K562 (cell line): ENCODE measurements around the gene TGFA. TPM values are rescaled to one million over a fixed set of nuclear protein-coding genes. Genes with fewer than 3 reads are reported as not detected.

Source experiments
- ATAC-seq: fragments of 200-7000 bp; cut with Tn5 transposase; 3 replicates; pipeline ENCODE4 v1.9.1; 2020; ENCODE audit warnings: moderate library complexity
- BruUV-seq: library from RNA; stranded (reverse); fragments of 400-500 nt; replicated peaks from 2 replicates; lab custom pipeline; 2021; lab: Mats Ljungman, UMichigan
- CTCF ChIA-PET: fragments of 300-600 bp; formaldehyde crosslinking; extraction: SDS; loops from one replicate; lab custom pipeline; 2021; ENCODE audit warnings: low intra/inter-chr PET ratio; lab: Yijun Ruan, JAX
- POLR2A ChIA-PET: fragments of 300-600, 350-650 bp; sonication (Branson Sonifier 250); formaldehyde crosslinking; extraction: SDS; loops from one replicate; lab custom pipeline; 2021; ENCODE audit warnings: antibody characterized with exemption, inconsistent platforms; lab: Yijun Ruan, JAX
- DNase-seq, 4 experiments: peaks; one replicate each; pipeline versions ENCODE4 v3.0.0 to v3.0.0-alpha.2; 2011 to 2018; ENCODE audit warnings: low spot score in 3 of 4, mixed read lengths in 3 of 4; ENCODE audit errors: extremely low read depth in 1 of 4
- FAIRE-seq: peaks from 2 replicates; lab custom pipeline; 2011; peaks lifted over from hg19 to GRCh38; lab: Jason Lieb, UNC
- H2AFZ ChIP-seq: 2 replicates; pipeline ENCODE4 v1.6.0; 2011; ENCODE audit warnings: low read depth, low read length, control low read depth, inconsistent platforms
- H3K27ac ChIP-seq: fragments of 200-600 bp; 3 replicates; pipeline ENCODE4 v1.8.0; 2011; ENCODE audit warnings: low read depth, mild to moderate bottlenecking, control low read depth, inconsistent platforms, low read length, moderate library complexity, mixed read lengths; ENCODE audit errors: extremely low read depth
- H3K27me3 ChIP-seq, 2 experiments: fragments of 300-600 bp in 1 of 2; 2 replicates in 1 of 2; 3 replicates in 1 of 2; pipeline versions ENCODE4 v1.6.0 to v1.8.0; 2011; ENCODE audit warnings: inconsistent platforms in 2 of 2, low read length in 2 of 2, mild to moderate bottlenecking in 1 of 2, mixed read lengths in 1 of 2, moderate library complexity in 1 of 2; ENCODE audit not compliant: control insufficient read depth in 2 of 2, insufficient read depth in 2 of 2
- H3K36me3 ChIP-seq: fragments of 300-600 bp; 3 replicates; pipeline ENCODE4 v1.8.0; 2011; ENCODE audit warnings: mild to moderate bottlenecking, low read length, inconsistent platforms; ENCODE audit not compliant: control insufficient read depth, insufficient read depth
- H3K4me1 ChIP-seq, 2 experiments: fragments of 200-600 bp in 1 of 2; replicated peaks in 1 of 2; 2 replicates in 1 of 2; 3 replicates in 1 of 2; pipeline versions ENCODE4 v1.5.1 to v1.8.0; 2011; ENCODE audit warnings: inconsistent platforms in 2 of 2, low read length in 2 of 2, mild to moderate bottlenecking in 1 of 2, mixed read lengths in 1 of 2, moderate library complexity in 1 of 2; ENCODE audit not compliant: control insufficient read depth in 2 of 2, insufficient read depth in 2 of 2
- H3K4me2 ChIP-seq: 2 replicates; pipeline ENCODE4 v1.6.1; 2011; ENCODE audit warnings: low read length, control low read depth, inconsistent platforms, mixed read lengths; ENCODE audit not compliant: insufficient read depth
- H3K4me3 ChIP-seq: fragments of 200-600 bp; sonication (generic), shearing (Covaris generic); 2 replicates; pipeline ENCODE4 v1.5.1; 2016; ENCODE audit warnings: control low read depth, inconsistent platforms
- H3K79me2 ChIP-seq: fragments of 200-600 bp; 3 replicates; pipeline ENCODE4 v1.8.0; 2011; ENCODE audit warnings: low read length, inconsistent platforms; ENCODE audit not compliant: control insufficient read depth, insufficient read depth
- H3K9ac ChIP-seq, 2 experiments: 2 replicates each; pipeline versions ENCODE4 v1.6.0 to v1.6.1; 2011; ENCODE audit warnings: low read depth in 2 of 2, low read length in 2 of 2, control low read depth in 1 of 2, inconsistent platforms in 1 of 2, mild to moderate bottlenecking in 1 of 2, mixed read lengths in 1 of 2; ENCODE audit not compliant: insufficient read depth in 1 of 2
- H3K9me1 ChIP-seq: one replicate; pipeline ENCODE4 v1.6.0; 2011; ENCODE audit warnings: inconsistent platforms, mild to moderate bottlenecking, low read length, moderate library complexity; ENCODE audit not compliant: control insufficient read depth, insufficient read depth
- H3K9me3 ChIP-seq: replicated peaks from 2 replicates; pipeline ENCODE4 v1.5.1; 2011; ENCODE audit warnings: low read depth, low read length, inconsistent platforms; ENCODE audit not compliant: control insufficient read depth, insufficient read depth
- H4K20me1 ChIP-seq: replicated peaks from 2 replicates; pipeline ENCODE4 v1.6.1; 2011; ENCODE audit warnings: low read length, inconsistent platforms, mixed read lengths; ENCODE audit not compliant: control insufficient read depth, insufficient read depth
- BRF1 ChIP-seq: IDR thresholded peaks from 3 replicates; pipeline ENCODE4 v1.6.1; 2011; ENCODE audit warnings: borderline replicate concordance, mild to moderate bottlenecking; ENCODE audit not compliant: insufficient read length; ENCODE audit errors: extremely low read depth
- CEBPB ChIP-seq: fragments of 450-650 bp; IDR thresholded peaks from 2 replicates; pipeline ENCODE4 v1.6.1; 2016; ENCODE audit warnings: missing genetic modification characterization, missing compliant biosample characterization
- CEBPG ChIP-seq, 3 experiments: fragments of 200-800 bp in 1 of 3; sonication (Bioruptor generic) in 1 of 3; sonication (generic) in 1 of 3; formaldehyde crosslinking in 1 of 3; IDR thresholded peaks in 2 of 3; conservative IDR thresholded peaks in 1 of 3; 2 replicates each; pipeline versions ENCODE4 v1.6.1 to v1.8.0; 2016 to 2022; ENCODE audit warnings: missing compliant biosample characterization in 2 of 3, missing genetic modification characterization in 2 of 3, mild to moderate bottlenecking in 1 of 3, missing genetic modification reagents in 1 of 3
- CHD2 ChIP-seq: IDR thresholded peaks from 2 replicates; pipeline ENCODE4 v1.6.1; 2011; ENCODE audit warnings: low read depth, low read length
- DPF2 ChIP-seq: fragments of 450-650 bp; IDR thresholded peaks from 2 replicates; pipeline ENCODE4 v1.6.1; 2016
- FOS ChIP-seq: IDR thresholded peaks from 3 replicates; pipeline ENCODE4 v1.6.1; 2011; ENCODE audit not compliant: insufficient read length; ENCODE audit errors: extremely low read depth
- HOMEZ ChIP-seq: fragments of 250-450 bp; sonication (Bioruptor Pico); IDR thresholded peaks from 2 replicates; pipeline ENCODE4 v1.4.0; 2020; ENCODE audit warnings: mild to moderate bottlenecking, moderate library complexity
- KDM1A ChIP-seq, 2 experiments: fragments of 450-650 bp; IDR thresholded peaks; 2 replicates each; pipeline ENCODE4 v1.6.1; 2016; ENCODE audit warnings: mild to moderate bottlenecking in 2 of 2
- SRSF3 ChIP-seq: fragments of 200-400 bp; formaldehyde crosslinking; IDR thresholded peaks from 2 replicates; pipeline ENCODE4 v1.6.1; 2016; ENCODE audit warnings: mild to moderate bottlenecking, low read length, moderate library complexity; ENCODE audit not compliant: insufficient read depth
- ZFPM2 ChIP-seq: fragments of 250-450 bp; sonication (Bioruptor Pico); IDR thresholded peaks from 2 replicates; pipeline ENCODE4 v1.5.1; 2022; ENCODE audit warnings: mild to moderate bottlenecking
- ZNF668 ChIP-seq: fragments of 250-450 bp; sonication (Bioruptor Pico); IDR thresholded peaks from 2 replicates; pipeline ENCODE4 v1.8.0; 2022; ENCODE audit warnings: mild to moderate bottlenecking, inconsistent platforms
- ZNF699 ChIP-seq: fragments of 250-450 bp; sonication (Bioruptor Pico); IDR thresholded peaks from 2 replicates; pipeline ENCODE4 v1.8.0; 2021; ENCODE audit warnings: mild to moderate bottlenecking, moderate library complexity; ENCODE audit not compliant: insufficient replicate concordance
- WGBS: fragments of 100-300 bp; shearing (Covaris generic); methylation state at CpG from one replicate; pipeline ENCODE4 v1.1.6; 2016; ENCODE audit warnings: low coverage, mixed read lengths; ENCODE audit not compliant: insufficient coverage; ENCODE audit errors: missing lambda C conversion rate; 5-methylcytosine and 5-hydroxymethylcytosine counted together
- in situ Hi-C: fragments of 300-500 bp; cut with MboI; formaldehyde crosslinking; loops from 4 replicates; pipeline ENCODE4 v1.15.0; 2018; ENCODE audit warnings: inconsistent platforms, mixed read lengths
- intact Hi-C: fragments of 100-400 bp; cut with micrococcal nuclease; formaldehyde crosslinking; loops from 2 replicates; pipeline ENCODE4 v1.14.2; 2022
- polyA plus RNA-seq, 8 experiments: library from polyadenylated mRNA; depleted of rRNA in 4 of 8; stranded (reverse) in 5 of 8; unstranded in 3 of 8; fragments of >200 nt; fragmentation: Nextera tagmentation in 2 of 8; fragmentation: Illumina TruSeq in 1 of 8; extraction: Ambion mirVana in 2 of 8; extraction: Trizol in 1 of 8; gene quantifications; 2 replicates each; pipeline versions ENCODE4 v1.2.1 to v1.2.3, GENCODE V29; 2011 to 2014; ENCODE audit warnings: inconsistent platforms in 1 of 8, missing spikeins in 1 of 8
- total RNA-seq, 7 experiments: library from RNA; depleted of rRNA in 6 of 7; stranded (reverse); fragments of >200 nt in 6 of 7; fragmentation: Illumina TruSeq in 2 of 7; extraction: Trizol in 2 of 7; gene quantifications; 2 replicates each; pipeline versions ENCODE4 v1.2.1 to v1.2.3, GENCODE V29; 2011 to 2021; ENCODE audit warnings: low replicate concordance in 1 of 7

The TGFA gene
- total and polyA plus RNA-seq, 9 of the 15 experiments (the other 6 are each of a cell fraction or from before 2014, with no cell fraction given): not detected

- TF ChIP-seq ZFPM2 (CRISPR knock-in tag): no peak
- TF ChIP-seq SRSF3: no peak
- TF ChIP-seq ZNF699 (CRISPR knock-in tag): no peak
- no peak for TF ChIP-seq HOMEZ (CRISPR knock-in tag)
Measured at GRCh38 chr2:70516596-70516995, 37.0 kb downstream of the TGFA start (continued).

- H3K79me2 ChIP-seq: no peaks in the 10 kb centered on the region
- ATAC-seq (no peak), DNase-seq (no peak), FAIRE-seq (no peak)
- H2AFZ ChIP-seq: no peak overlapping the region
- CTCF ChIA-PET: no interaction called here
- no peak overlapping the region for H3K9ac ChIP-seq
- no peak overlapping the region for H3K27ac ChIP-seq
- no peaks in the 10 kb centered on the region for H3K9me1 ChIP-seq
- intact Hi-C loops: no loop called here
- WGBS: 0% methylated on average over 4 of the region's 4 CpGs
- TF ChIP-seq DPF2 (no peak), KDM1A (IDR thresholded peaks at IDR 0.05) (no peak), BRF1 (no peak), ZNF668 (no peak), CEBPB (tag) (peak; percentile 49; the same call in 1 of the 2 replicates), CHD2 (no peak), FOS (no peak), CEBPG (CRISPR knock-in tag; IDR thresholded peaks at IDR 0.05) (no peak), CEBPG (tag; conservative IDR thresholded peaks at IDR 0.05 in 1 of 2, IDR thresholded peaks at IDR 0.05 in 1 of 2) (0 out of 4 replicates have a peak, but pooled peaks of 1 of the 2 experiments have one; percentile 15)
- no TSS peak for BruUV-seq
- H3K9me3 ChIP-seq: no peaks in the 10 kb centered on the region
- in situ Hi-C loops: no loop called here
- no peak overlapping the region for H3K4me2 ChIP-seq
- POLR2A ChIA-PET: no interaction called here
- H3K4me3 ChIP-seq: no peak overlapping the region
- H3K4me1 ChIP-seq: 0 out of 5 replicates have a peak, but pooled peaks cover 0 to 2% of the 10 kb centered on the region in 2 experiments
- H4K20me1 ChIP-seq: no peaks in the 10 kb centered on the region
- peaks cover 0 to 61% of the 10 kb centered on the region in 2 experiments; a peak in 4 of 5 replicates for H3K27me3 ChIP-seq
- no peaks in the 10 kb centered on the region for H3K36me3 ChIP-seq
Measured at GRCh38 chr2:70515938-70516337, 37.7 kb downstream of the TGFA start.
